ENCODE results near the gene SLC25A47.

DNA sequence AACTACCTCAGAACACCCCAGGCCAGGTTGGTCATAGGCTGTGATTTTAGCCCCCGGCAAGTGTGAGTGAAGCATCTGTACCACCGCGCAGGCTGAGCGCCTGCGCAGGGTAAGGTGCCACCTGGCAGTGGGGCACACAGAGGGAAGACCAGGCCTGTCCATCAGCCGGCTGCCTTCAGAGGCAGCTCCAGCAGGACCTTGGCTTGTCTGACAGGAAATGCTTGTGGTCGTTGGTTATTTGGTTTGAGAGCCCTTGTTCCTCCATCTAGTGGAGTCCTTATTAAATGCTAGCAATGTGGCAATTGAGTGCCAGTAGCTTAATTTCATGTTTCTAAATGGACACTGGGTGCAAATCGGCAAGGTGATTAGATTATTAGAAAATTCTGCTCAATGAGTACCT lies 44.4 kb upstream of the SLC25A47 start:
- TF ChIP-seq, protein P1, sequence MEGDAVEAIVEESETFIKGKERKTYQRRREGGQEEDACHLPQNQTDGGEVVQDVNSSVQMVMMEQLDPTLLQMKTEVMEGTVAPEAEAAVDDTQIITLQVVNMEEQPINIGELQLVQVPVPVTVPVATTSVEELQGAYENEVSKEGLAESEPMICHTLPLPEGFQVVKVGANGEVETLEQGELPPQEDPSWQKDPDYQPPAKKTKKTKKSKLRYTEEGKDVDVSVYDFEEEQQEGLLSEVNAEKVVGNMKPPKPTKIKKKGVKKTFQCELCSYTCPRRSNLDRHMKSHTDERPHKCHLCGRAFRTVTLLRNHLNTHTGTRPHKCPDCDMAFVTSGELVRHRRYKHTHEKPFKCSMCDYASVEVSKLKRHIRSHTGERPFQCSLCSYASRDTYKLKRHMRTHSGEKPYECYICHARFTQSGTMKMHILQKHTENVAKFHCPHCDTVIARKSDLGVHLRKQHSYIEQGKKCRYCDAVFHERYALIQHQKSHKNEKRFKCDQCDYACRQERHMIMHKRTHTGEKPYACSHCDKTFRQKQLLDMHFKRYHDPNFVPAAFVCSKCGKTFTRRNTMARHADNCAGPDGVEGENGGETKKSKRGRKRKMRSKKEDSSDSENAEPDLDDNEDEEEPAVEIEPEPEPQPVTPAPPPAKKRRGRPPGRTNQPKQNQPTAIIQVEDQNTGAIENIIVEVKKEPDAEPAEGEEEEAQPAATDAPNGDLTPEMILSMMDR (conservative IDR thresholded peaks at IDR 0.05; ENCODE audit: low read length) = peak; percentile 45; the same call in 1 of the 2 replicates
- TF ChIP-seq EZH2phosphoT487 (IDR thresholded peaks at IDR 0.05; ENCODE audit: borderline replicate concordance) = no peak
